SK-N-SH treated with all-trans-retinoic acid at 6 μM for 48 hours (cell line): ENCODE data around the gene RNU2-63P.
A peak's percentile ranks its signal among the peaks of the same experiment; 100 is the strongest.
"Not testable (repeated sequence)": the region's sequence is repeated elsewhere in the genome, so short reads cannot be mapped to it uniquely, and the experiment has no call there.

ENCODE experiments used
- ATAC-seq: fragments of 200-7000 bp; cut with Tn5 transposase; 3 replicates; pipeline ENCODE4 v1.9.1; 2020; ENCODE audit warnings: mild to moderate bottlenecking, moderate library complexity
- ARNTL ChIP-seq: fragments of 450-650 bp; formaldehyde crosslinking; IDR thresholded peaks from 2 replicates; pipeline ENCODE4 v1.5.0; 2020; ENCODE audit warnings: low read depth, mild to moderate bottlenecking, moderate library complexity, borderline replicate concordance
- BACH2 ChIP-seq: fragments of 250-450 bp; sonication (Bioruptor Pico); IDR thresholded peaks from 2 replicates; pipeline ENCODE4 v1.9.0; 2021; ENCODE audit warnings: mild to moderate bottlenecking, borderline replicate concordance
- CSDC2 ChIP-seq: fragments of 250-450 bp; sonication (Bioruptor Pico); IDR thresholded peaks from 2 replicates; pipeline ENCODE4 v1.5.0; 2020; ENCODE audit warnings: mild to moderate bottlenecking, moderate library complexity
- ESRRG ChIP-seq: fragments of 250-450 bp; sonication (Bioruptor Pico); IDR thresholded peaks from 2 replicates; pipeline ENCODE4 v1.6.1; 2021; ENCODE audit warnings: mild to moderate bottlenecking
- GLIS3 ChIP-seq: fragments of 250-450 bp; sonication (Bioruptor Pico); IDR thresholded peaks from 2 replicates; pipeline ENCODE4 v1.5.0; 2020; ENCODE audit warnings: mild to moderate bottlenecking, moderate library complexity
- ISL1 ChIP-seq: fragments of 250-450 bp; sonication (Bioruptor Pico); IDR thresholded peaks from 2 replicates; pipeline ENCODE4 v2.1.2; 2022; ENCODE audit warnings: mild to moderate bottlenecking, moderate library complexity
- OSR1 ChIP-seq: fragments of 250-450 bp; sonication (Bioruptor Pico); IDR thresholded peaks from 2 replicates; pipeline ENCODE4 v1.8.0; 2022; ENCODE audit warnings: moderate library complexity, mild to moderate bottlenecking, inconsistent platforms
- PPARA ChIP-seq: fragments of 250-450 bp; sonication (Bioruptor Pico); IDR thresholded peaks from 2 replicates; pipeline ENCODE4 v1.5.0; 2020; ENCODE audit warnings: mild to moderate bottlenecking, borderline replicate concordance
- RARB ChIP-seq: fragments of 250-450 bp; sonication (Bioruptor Pico); IDR thresholded peaks from 2 replicates; pipeline ENCODE4 v1.8.0; 2021; ENCODE audit warnings: mild to moderate bottlenecking, moderate library complexity
- SNAI2 ChIP-seq: fragments of 250-450 bp; sonication (Bioruptor Pico); IDR thresholded peaks from 2 replicates; pipeline ENCODE4 v1.5.0; 2020; ENCODE audit warnings: mild to moderate bottlenecking, moderate library complexity
- TCF4 ChIP-seq: fragments of 250-450 bp; sonication (Bioruptor Pico); IDR thresholded peaks from 2 replicates; pipeline ENCODE4 v1.8.0; 2021; ENCODE audit warnings: mild to moderate bottlenecking, moderate library complexity, borderline replicate concordance
- TOX ChIP-seq: fragments of 250-450 bp; sonication (Bioruptor Pico); IDR thresholded peaks from 2 replicates; pipeline ENCODE4 v1.8.0; 2021; ENCODE audit warnings: mild to moderate bottlenecking, moderate library complexity, borderline replicate concordance
- ZC3H10 ChIP-seq: fragments of 250-450 bp; sonication (Bioruptor Pico); IDR thresholded peaks from 2 replicates; pipeline ENCODE4 v1.5.1; 2021; ENCODE audit warnings: mild to moderate bottlenecking, moderate library complexity
- ZFP30 ChIP-seq: fragments of 450-650 bp; formaldehyde crosslinking; IDR thresholded peaks from 2 replicates; pipeline ENCODE4 v1.5.0; 2022; ENCODE audit warnings: mild to moderate bottlenecking, moderate library complexity
- ZNF70 ChIP-seq: fragments of 450-650 bp; formaldehyde crosslinking; IDR thresholded peaks from 2 replicates; pipeline ENCODE4 v1.5.0; 2020; ENCODE audit warnings: mild to moderate bottlenecking, moderate library complexity
- ZNF8 ChIP-seq: fragments of 450-650 bp; formaldehyde crosslinking; IDR thresholded peaks from 2 replicates; pipeline ENCODE4 v1.5.0; 2020; ENCODE audit warnings: mild to moderate bottlenecking, moderate library complexity
- TF ChIP-seq, protein P1 (sequence below): fragments of 250-450 bp; sonication (Bioruptor Pico); IDR thresholded peaks from 2 replicates; pipeline ENCODE4 v1.8.0; 2020; ENCODE audit warnings: mild to moderate bottlenecking, moderate library complexity, borderline replicate concordance
- TF ChIP-seq, protein P2 (sequence below): fragments of 250-450 bp; sonication (Bioruptor Pico); IDR thresholded peaks from 2 replicates; pipeline ENCODE4 v1.5.1; 2021; ENCODE audit warnings: mild to moderate bottlenecking, moderate library complexity
- TF ChIP-seq, protein P3 (sequence below): fragments of 250-450 bp; sonication (Bioruptor Pico); IDR thresholded peaks from 2 replicates; pipeline ENCODE4 v1.5.0; 2020; ENCODE audit warnings: mild to moderate bottlenecking, moderate library complexity
- TF ChIP-seq, protein P4 (sequence below): fragments of 250-450 bp; sonication (Bioruptor Pico); IDR thresholded peaks from 2 replicates; pipeline ENCODE4 v1.8.0; 2021; ENCODE audit warnings: low read depth, mild to moderate bottlenecking, moderate library complexity, borderline replicate concordance

The RNU2-63P gene

DNA sequence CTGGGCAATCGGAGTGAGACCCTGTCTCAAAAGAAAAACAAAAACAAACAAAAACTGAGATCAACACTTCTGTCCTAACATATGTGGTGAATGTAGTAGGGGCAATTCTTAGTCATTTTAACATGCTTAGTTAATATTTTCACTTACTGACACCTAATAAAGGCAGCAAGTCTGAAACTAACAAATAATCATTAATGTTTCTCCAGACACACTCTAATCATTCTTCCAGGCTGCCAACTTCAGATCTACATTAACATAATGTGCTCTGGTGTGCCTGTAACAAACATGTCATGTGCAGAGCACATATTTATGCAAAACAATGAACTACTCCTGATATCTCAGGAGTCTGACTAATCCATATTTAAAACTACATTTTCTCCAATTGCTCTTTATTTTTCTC lies 33.3 kb upstream of the RNU2-63P start:
- no peak for ATAC-seq
- TF ChIP-seq ISL1 (CRISPR knock-in tag) = no peak
- TF ChIP-seq, protein P1, sequence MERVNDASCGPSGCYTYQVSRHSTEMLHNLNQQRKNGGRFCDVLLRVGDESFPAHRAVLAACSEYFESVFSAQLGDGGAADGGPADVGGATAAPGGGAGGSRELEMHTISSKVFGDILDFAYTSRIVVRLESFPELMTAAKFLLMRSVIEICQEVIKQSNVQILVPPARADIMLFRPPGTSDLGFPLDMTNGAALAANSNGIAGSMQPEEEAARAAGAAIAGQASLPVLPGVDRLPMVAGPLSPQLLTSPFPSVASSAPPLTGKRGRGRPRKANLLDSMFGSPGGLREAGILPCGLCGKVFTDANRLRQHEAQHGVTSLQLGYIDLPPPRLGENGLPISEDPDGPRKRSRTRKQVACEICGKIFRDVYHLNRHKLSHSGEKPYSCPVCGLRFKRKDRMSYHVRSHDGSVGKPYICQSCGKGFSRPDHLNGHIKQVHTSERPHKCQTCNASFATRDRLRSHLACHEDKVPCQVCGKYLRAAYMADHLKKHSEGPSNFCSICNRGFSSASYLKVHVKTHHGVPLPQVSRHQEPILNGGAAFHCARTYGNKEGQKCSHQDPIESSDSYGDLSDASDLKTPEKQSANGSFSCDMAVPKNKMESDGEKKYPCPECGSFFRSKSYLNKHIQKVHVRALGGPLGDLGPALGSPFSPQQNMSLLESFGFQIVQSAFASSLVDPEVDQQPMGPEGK (CRISPR knock-in tag) = no peak
- no peak for TF ChIP-seq ARNTL (CRISPR knock-in tag)
- TF ChIP-seq TCF4 (CRISPR knock-in tag) = no peak
- no peak for TF ChIP-seq OSR1
- no peak for TF ChIP-seq BACH2
- TF ChIP-seq RARB = no peak
- TF ChIP-seq, protein P2, sequence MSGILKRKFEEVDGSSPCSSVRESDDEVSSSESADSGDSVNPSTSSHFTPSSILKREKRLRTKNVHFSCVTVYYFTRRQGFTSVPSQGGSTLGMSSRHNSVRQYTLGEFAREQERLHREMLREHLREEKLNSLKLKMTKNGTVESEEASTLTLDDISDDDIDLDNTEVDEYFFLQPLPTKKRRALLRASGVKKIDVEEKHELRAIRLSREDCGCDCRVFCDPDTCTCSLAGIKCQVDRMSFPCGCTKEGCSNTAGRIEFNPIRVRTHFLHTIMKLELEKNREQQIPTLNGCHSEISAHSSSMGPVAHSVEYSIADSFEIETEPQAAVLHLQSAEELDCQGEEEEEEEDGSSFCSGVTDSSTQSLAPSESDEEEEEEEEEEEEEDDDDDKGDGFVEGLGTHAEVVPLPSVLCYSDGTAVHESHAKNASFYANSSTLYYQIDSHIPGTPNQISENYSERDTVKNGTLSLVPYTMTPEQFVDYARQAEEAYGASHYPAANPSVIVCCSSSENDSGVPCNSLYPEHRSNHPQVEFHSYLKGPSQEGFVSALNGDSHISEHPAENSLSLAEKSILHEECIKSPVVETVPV (CRISPR knock-in tag) = no peak
- no peak for TF ChIP-seq ZNF8
- TF ChIP-seq, protein P3, sequence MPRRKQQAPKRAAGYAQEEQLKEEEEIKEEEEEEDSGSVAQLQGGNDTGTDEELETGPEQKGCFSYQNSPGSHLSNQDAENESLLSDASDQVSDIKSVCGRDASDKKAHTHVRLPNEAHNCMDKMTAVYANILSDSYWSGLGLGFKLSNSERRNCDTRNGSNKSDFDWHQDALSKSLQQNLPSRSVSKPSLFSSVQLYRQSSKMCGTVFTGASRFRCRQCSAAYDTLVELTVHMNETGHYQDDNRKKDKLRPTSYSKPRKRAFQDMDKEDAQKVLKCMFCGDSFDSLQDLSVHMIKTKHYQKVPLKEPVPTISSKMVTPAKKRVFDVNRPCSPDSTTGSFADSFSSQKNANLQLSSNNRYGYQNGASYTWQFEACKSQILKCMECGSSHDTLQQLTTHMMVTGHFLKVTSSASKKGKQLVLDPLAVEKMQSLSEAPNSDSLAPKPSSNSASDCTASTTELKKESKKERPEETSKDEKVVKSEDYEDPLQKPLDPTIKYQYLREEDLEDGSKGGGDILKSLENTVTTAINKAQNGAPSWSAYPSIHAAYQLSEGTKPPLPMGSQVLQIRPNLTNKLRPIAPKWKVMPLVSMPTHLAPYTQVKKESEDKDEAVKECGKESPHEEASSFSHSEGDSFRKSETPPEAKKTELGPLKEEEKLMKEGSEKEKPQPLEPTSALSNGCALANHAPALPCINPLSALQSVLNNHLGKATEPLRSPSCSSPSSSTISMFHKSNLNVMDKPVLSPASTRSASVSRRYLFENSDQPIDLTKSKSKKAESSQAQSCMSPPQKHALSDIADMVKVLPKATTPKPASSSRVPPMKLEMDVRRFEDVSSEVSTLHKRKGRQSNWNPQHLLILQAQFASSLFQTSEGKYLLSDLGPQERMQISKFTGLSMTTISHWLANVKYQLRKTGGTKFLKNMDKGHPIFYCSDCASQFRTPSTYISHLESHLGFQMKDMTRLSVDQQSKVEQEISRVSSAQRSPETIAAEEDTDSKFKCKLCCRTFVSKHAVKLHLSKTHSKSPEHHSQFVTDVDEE (CRISPR knock-in tag) = no peak
- TF ChIP-seq PPARA (CRISPR knock-in tag) = no peak

DNA sequence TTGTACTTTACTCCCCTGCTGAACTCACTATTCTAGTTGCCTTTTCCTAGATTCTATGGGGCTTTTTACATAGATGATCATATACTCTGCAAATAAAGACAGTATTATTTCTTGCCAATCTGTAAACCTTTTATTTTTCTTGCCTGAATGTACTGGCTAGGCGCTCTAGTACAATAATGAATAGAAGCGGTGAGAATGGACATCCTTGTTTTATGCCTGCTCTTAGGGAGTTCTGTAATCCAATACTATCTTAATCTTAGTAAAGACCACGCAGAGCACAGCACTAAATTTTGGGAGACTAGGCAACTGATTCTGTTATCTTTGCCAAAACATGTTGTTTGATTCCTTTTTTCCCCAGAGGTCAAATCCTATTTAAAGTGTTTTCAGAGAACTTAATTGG lies 32.2 kb upstream of the RNU2-63P start:
- TF ChIP-seq ESRRG (CRISPR knock-in tag) (no peak), SNAI2 (CRISPR knock-in tag) (no peak), GLIS3 (CRISPR knock-in tag) (no peak)
- TF ChIP-seq, all 23 proteins: peak for 0

DNA sequence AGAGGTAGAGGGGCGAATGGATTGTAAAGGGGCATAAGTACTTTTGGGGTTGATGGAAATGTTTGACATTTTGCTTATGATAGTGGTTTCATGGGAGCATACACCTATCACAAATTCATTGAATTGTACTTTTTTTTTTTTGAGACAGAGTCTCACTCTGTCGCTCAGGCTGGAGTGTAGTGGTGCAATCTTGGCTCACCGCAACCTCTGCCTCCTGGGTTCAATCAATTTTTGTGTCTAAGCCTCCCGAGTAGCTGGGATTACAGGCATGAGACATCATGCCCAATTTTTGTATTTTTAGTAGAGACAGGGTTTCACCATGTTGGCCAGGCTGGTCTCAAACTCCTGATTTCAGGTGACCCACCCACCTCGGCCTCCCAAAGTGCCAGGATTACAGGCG lies 29.2 kb upstream of the RNU2-63P start:
- ATAC-seq = not testable (repeated sequence)

More for the DNA sequence above, 32.2 kb upstream of the RNU2-63P start:
- ATAC-seq = no peak

DNA sequence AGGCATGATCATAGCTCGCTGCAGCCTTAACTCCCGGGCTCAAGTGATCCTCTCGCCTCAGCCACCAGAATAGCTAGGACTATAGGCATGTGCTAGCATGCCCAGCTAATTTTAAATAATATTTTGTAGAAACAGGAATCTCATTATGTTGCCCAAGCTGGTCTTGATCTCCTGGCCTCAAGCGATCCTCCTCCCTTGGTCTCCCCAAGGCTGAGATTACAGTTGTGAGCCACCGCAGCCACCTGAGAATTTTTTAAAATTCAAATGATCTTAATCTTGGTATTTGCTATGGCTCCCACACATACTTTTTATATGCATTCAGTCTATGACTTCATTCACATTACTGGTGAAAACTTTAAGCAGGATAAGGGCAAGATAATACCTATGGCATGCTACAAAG lies 26.1 kb upstream of the RNU2-63P start:
- ATAC-seq = no peak
- no peak for TF ChIP-seq PPARA (CRISPR knock-in tag)
- TF ChIP-seq, protein P4, sequence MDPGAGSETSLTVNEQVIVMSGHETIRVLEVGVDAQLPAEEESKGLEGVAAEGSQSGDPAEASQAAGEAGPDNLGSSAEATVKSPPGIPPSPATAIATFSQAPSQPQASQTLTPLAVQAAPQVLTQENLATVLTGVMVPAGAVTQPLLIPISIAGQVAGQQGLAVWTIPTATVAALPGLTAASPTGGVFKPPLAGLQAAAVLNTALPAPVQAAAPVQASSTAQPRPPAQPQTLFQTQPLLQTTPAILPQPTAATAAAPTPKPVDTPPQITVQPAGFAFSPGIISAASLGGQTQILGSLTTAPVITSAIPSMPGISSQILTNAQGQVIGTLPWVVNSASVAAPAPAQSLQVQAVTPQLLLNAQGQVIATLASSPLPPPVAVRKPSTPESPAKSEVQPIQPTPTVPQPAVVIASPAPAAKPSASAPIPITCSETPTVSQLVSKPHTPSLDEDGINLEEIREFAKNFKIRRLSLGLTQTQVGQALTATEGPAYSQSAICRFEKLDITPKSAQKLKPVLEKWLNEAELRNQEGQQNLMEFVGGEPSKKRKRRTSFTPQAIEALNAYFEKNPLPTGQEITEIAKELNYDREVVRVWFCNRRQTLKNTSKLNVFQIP = no peak
- TF ChIP-seq, protein P2 (CRISPR knock-in tag) = no peak
- no peak for TF ChIP-seq GLIS3 (CRISPR knock-in tag)

DNA sequence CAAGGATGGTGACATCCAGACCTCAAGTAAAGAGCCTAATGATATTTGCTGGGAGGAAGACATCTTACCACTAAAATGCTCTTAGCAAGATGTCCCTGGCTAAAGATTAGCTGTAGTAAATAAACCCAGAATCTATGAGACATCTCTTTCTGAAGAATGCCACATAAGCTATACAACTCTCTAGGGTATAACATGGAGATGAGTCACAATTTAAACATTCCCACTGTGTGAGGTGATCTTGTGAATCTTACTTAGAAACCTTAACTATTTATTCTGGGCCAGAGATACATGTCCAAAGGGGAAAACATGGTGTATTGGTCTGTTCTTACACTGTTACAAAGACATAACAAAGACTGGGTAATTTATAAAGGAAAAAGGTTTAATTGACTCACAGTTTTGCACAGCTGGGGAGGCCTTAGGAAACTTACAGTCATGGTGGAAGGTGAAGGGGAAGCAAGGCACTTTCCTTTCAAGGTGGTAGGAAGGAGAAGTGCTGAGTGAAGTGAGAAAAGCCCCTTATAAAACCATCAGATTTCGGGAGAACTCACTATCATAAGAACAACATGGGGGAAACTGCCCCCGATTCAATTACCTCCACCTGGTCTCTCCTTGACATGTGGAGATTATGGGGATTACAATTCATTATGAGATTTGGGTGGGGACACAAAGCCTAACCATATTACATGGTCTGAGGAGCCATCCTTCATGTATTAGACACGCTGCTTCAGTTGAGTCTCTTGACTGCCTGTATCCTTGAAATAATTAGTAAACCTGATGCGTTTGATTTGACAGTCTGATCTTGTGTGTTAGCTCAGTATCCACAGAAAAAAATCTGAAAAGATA lies 22.1 kb upstream of the RNU2-63P start:
- TF ChIP-seq ZNF70 = no peak
- TF ChIP-seq PPARA (CRISPR knock-in tag) = no peak
- TF ChIP-seq ISL1 (CRISPR knock-in tag) = no peak; the same call in 1 of the 2 replicates
- TF ChIP-seq TOX = no peak
- TF ChIP-seq ZFP30 (CRISPR knock-in tag) = no peak
- no peak for TF ChIP-seq TCF4 (CRISPR knock-in tag)
- TF ChIP-seq, protein P3 (CRISPR knock-in tag) = no peak
- TF ChIP-seq OSR1 = no peak
- TF ChIP-seq CSDC2 = no peak
- no peak for TF ChIP-seq GLIS3 (CRISPR knock-in tag)
- no peak for TF ChIP-seq ZC3H10 (CRISPR knock-in tag)
- no peak for TF ChIP-seq ESRRG (CRISPR knock-in tag)
- ATAC-seq = peak; percentile 96
